RWPE1 (cell line): Measurements from ENCODE around the gene ALDH1A2.
"Not testable (repeated sequence)": the region's sequence is repeated elsewhere in the genome, so short reads cannot be mapped to it uniquely, and the experiment has no call there.

ENCODE experiments used
- CTCF ChIA-PET: fragments of 350-600 bp; sonication (Branson Sonifier 250); formaldehyde crosslinking; extraction: SDS; loops from one replicate; lab custom pipeline; 2021; lab: Yijun Ruan, JAX
- POLR2A ChIA-PET: fragments of 400-600 bp; formaldehyde crosslinking; extraction: SDS; loops from one replicate; lab custom pipeline; 2020; ENCODE audit warnings: antibody characterized with exemption; ENCODE audit not compliant: low non-redundant PET; lab: Yijun Ruan, JAX
- DNase-seq: peaks from one replicate; pipeline ENCODE4 v3.0.0; 2012; ENCODE audit warnings: low spot score
- H3K27ac ChIP-seq: fragments of 450-650 bp; 2 replicates; pipeline ENCODE4 v1.5.1; 2017
- TF ChIP-seq, protein P1 (sequence below): fragments of 450-650 bp; conservative IDR thresholded peaks from 2 replicates; pipeline ENCODE4 v1.5.1; 2017; ENCODE audit warnings: low read depth, mild to moderate bottlenecking

Gene ALDH1A2

DNA sequence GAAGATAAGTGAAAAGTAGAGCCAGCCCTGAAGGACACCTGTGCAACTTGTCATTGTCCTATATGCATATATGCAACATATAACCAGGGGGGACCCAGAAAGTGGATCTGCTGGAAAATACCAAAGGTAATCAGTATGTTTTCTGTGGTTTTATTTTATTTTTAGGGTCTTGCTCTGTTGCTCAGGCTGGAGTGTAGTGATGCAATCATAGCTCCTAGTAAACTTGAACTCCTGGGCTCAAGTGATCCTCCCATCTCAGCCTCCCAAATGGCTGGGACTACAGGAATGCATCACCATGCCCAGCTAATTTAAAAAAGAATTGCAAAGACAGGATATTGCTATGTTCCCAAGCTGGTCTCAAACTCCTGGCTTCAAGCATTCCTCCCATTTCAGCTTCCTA, 18.0 kb upstream of the ALDH1A2 start:
- ChIA-PET CTCF (interaction anchor here (0.6 to 1.4 kb wide), 2 partner anchors 13 to 1542 kb away, joined by 3 to 10 read pairs; no protein-coding TSS in a partner anchor), POLR2A (no interaction called here)
- no peak for DNase-seq
- H3K27ac ChIP-seq: no peak overlapping the region
- TF ChIP-seq, protein P1, sequence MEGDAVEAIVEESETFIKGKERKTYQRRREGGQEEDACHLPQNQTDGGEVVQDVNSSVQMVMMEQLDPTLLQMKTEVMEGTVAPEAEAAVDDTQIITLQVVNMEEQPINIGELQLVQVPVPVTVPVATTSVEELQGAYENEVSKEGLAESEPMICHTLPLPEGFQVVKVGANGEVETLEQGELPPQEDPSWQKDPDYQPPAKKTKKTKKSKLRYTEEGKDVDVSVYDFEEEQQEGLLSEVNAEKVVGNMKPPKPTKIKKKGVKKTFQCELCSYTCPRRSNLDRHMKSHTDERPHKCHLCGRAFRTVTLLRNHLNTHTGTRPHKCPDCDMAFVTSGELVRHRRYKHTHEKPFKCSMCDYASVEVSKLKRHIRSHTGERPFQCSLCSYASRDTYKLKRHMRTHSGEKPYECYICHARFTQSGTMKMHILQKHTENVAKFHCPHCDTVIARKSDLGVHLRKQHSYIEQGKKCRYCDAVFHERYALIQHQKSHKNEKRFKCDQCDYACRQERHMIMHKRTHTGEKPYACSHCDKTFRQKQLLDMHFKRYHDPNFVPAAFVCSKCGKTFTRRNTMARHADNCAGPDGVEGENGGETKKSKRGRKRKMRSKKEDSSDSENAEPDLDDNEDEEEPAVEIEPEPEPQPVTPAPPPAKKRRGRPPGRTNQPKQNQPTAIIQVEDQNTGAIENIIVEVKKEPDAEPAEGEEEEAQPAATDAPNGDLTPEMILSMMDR: no peak

DNA sequence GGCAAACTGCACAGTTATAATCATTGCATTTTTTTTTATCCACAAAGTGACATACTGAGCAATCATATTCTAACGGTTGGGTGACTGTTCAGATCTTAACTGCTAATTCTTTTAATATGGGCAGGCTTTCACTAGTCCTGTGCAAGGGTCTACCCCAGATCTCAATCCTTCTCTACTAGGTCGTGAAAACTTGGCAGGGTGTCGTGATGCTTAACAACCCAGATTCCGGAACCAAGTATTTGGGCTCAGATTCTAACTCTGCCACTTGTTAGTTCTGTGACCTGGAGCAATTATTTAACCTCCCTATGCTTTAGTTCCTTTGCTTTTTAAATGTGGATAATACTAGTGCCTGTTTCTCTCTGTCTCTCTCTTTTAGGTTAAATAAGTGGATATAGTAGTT, 16.4 kb upstream of the ALDH1A2 start:
- ChIA-PET POLR2A (no interaction called here), CTCF (no interaction called here)
- H3K27ac ChIP-seq: no peak overlapping the region
- DNase-seq: no peak
- TF ChIP-seq, protein P1: no peak

DNA sequence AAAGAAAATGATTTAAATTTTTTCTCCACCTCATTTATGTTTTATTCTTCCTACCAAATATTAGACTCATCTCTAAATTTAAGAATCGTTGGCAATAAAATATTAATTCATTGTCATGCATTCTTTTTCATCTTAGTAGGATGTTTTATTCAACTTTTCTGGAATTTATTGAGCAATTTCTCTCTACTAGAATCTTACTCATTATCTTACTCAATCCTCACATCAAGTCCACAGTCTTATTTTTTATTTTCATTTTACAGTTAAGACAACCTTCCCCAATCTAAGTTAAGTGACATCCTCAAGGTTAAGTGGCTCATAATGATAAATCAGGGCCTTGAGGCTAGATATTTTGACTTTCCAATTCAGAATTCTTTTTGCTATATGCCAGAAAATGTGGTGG, 15.9 kb upstream of the ALDH1A2 start:
- no peak for DNase-seq
- H3K27ac ChIP-seq: no peak overlapping the region
- POLR2A ChIA-PET: no interaction called here
- CTCF ChIA-PET: no interaction called here
- TF ChIP-seq, protein P1: no peak

DNA sequence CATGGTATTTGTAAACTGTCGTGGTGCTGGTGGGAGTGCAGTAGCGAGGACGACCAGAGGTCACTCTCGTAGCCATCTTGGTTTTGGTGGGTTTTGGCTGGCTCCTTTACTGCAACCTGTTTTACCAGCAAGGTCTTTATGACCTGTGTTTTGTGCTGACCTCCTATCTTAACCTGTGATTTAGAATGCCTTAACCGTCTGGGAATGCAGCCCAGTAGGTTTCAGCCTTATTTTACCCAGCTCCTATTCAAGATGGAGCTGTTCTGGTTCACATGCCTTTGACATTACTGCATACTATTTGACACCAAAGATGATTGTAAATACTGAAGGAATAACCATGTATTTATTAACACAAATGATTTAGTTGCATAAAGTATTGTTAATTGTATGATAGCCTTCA, 15.4 kb upstream of the ALDH1A2 start:
- POLR2A ChIA-PET, DNase-seq, H3K27ac ChIP-seq: not testable (repeated sequence)
- CTCF ChIA-PET: interaction anchor here (1.3 kb wide), 1 partner anchor 102 kb away, joined by 3 read pairs; no protein-coding TSS in a partner anchor

DNA sequence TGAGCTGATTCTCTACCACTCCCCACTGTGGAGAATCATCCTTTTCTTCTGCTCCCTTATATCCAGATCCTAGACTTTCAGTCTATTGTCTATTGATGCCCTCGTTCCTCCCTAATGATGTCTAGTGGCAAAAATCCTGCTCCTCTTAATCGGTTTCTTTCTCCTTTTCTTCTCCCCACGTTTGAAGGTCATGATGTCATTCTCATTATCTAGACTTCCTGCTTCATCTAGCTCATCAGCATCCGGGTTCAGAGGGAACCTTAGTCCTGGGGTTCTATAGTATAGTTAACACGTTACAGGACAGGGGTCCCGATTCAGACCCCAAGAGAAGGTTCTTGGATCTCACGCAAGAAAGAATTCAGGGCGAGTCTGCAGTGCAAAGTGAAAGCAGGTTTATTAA, 14.9 kb upstream of the ALDH1A2 start:
- ChIA-PET CTCF (interaction anchor here (1.3 kb wide), 1 partner anchor 103 kb away, joined by 3 read pairs; no protein-coding TSS in a partner anchor), POLR2A (no interaction called here)
- no peak for DNase-seq
- TF ChIP-seq, protein P1: no peak
- H3K27ac ChIP-seq: no peak overlapping the region

DNA sequence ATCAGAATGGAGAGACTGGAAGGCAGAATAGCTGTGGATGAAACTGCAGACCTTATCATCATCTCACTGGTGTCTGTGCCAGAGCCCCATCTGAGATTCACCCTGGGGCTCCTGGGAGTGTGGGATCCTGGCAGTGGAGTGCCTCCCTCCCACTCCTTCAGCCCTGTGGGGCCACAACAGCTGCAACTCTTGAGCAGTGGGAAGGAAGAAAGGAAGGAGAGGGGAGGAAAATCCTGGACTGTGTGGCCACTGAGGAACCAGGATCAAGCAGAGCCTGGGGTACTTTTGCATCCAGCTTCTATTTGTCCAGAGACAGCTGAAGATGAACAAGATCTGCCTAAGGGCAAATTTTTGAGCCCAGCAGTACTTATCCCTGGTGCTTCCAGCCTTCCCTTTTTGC, 13.1 kb upstream of the ALDH1A2 start:
- POLR2A ChIA-PET: no interaction called here
- H3K27ac ChIP-seq: no peak overlapping the region
- TF ChIP-seq, protein P1: no peak
- CTCF ChIA-PET: interaction anchor here (2.0 kb wide), 1 partner anchor 104 kb away, joined by 13 read pairs; no protein-coding TSS in a partner anchor
- no peak for DNase-seq

DNA sequence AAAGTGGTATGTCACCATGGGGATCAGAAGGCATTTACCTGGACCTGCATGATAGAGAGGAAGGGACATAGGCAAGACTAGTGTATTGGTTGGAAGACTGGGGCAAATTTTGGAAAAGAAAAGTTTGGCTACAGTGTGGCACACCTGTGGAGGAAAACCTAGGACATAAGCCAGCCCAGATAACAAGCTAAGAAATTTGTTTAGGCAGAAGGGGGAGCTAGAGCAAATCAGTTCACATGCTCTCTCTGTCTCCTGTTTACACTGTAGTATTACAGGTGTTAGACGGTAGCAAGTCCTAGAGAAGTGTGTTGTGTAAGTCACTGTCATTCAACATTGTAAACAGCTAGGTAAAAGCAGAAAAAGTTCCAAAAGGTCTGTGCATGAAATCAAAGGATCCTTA, 11.9 kb upstream of the ALDH1A2 start:
- ChIA-PET CTCF (interaction anchor here (0.5 to 2.0 kb wide), 8 partner anchors 26 to 1063 kb away, joined by 3 to 13 read pairs (median 4); no protein-coding TSS in a partner anchor), POLR2A (no interaction called here)
- TF ChIP-seq, protein P1: peak; percentile 15; the same call in 1 of the 2 replicates
- no peak for DNase-seq
- H3K27ac ChIP-seq: no peak overlapping the region
